Gastroesophageal sphincter (tissue), 3 donors: ENCODE results near the gene PRSS35.

Experiments
- CTCF ChIP-seq, 4 experiments: fragments of 200-600 bp in 2 of 4; fragments of 450-650 bp in 2 of 4; sonication (generic) in 1 of 4; IDR thresholded peaks; one replicate each; pipeline ENCODE4 v1.5.1; 2017 to 2019; ENCODE audit warnings: antibody characterized with exemption in 4 of 4, mild to moderate bottlenecking in 2 of 4, moderate library complexity in 2 of 4
- POLR2A ChIP-seq, 2 donors: fragments of 450-650 bp; IDR thresholded peaks; one replicate each; pipeline ENCODE4 v1.6.1; 2017; ENCODE audit warnings: antibody characterized with exemption in 2 of 2, mild to moderate bottlenecking in 2 of 2, moderate library complexity in 1 of 2
- POLR2AphosphoS5 ChIP-seq: sonication (generic); formaldehyde crosslinking; IDR thresholded peaks from one replicate; pipeline ENCODE4 v1.6.1; 2017; ENCODE audit warnings: antibody characterized with exemption

DNA sequence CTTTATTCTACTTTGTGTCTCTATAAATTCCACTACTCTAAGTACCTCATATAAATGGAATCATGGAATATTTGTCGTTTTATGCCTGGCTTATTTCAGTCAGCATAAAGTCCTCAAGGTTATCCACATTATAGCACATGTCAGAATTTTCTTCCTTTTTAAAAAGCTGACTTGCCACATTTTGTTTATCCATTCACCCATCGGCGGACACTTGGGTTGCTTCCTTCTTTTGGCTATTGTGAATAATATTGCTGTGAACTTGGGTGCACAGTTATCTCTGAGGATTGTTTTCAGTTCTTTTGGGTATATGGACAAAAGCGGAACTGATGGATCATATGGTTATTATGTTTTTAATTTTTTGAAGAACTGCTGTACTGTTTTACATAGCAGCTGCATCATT, 42.3 kb upstream of the PRSS35 start:
- TF ChIP-seq CTCF (IDR thresholded peaks at IDR 0.05) (no peak), POLR2A (IDR thresholded peaks at IDR 0.05) (no peak), POLR2AphosphoS5 (no peak)
